K562 (cell line): ENCODE results near the gene RCSD1. TPM values are rescaled to one million over a fixed set of nuclear protein-coding genes. Genes with fewer than 3 reads are reported as not detected.

Experiments used
- CBX1 ChIP-seq: sonication (generic); IDR thresholded peaks from 2 replicates; pipeline ENCODE4 v1.6.1; 2016; ENCODE audit warnings: antibody characterized with exemption, low read depth, mild to moderate bottlenecking
- GABPB2 ChIP-seq: fragments of 250-450 bp; sonication (Bioruptor Pico); conservative IDR thresholded peaks from 2 replicates; pipeline ENCODE4 v1.5.1; 2021; ENCODE audit warnings: mild to moderate bottlenecking
- HLTF ChIP-seq: fragments of 450-650 bp; IDR thresholded peaks from 2 replicates; pipeline ENCODE4 v1.6.1; 2016
- NRF1 ChIP-seq, 2 experiments: fragments of 450-650 bp; IDR thresholded peaks in 1 of 2; conservative IDR thresholded peaks in 1 of 2; 2 replicates each; pipeline ENCODE4 v1.6.1; 2014; ENCODE audit warnings: mild to moderate bottlenecking in 2 of 2
- SIN3B ChIP-seq: fragments of 450-650 bp; IDR thresholded peaks from 2 replicates; pipeline ENCODE4 v1.6.1; 2017; ENCODE audit warnings: low read depth, mild to moderate bottlenecking, moderate library complexity
- ZNF316 ChIP-seq: fragments of 450-650 bp; IDR thresholded peaks from 2 replicates; pipeline ENCODE4 v1.6.1; 2016
- ZNF354B ChIP-seq: fragments of 250-450 bp; sonication (Bioruptor Pico); IDR thresholded peaks from 2 replicates; pipeline ENCODE4 v1.4.0; 2020
- ZNF77 ChIP-seq: fragments of 250-450 bp; sonication (Bioruptor Pico); IDR thresholded peaks from 2 replicates; pipeline ENCODE4 v1.5.0; 2020
- ZNF780A ChIP-seq: fragments of 250-450 bp; sonication (Bioruptor Pico); IDR thresholded peaks from 2 replicates; pipeline ENCODE4 v1.5.0; 2021; ENCODE audit warnings: mild to moderate bottlenecking
- polyA plus RNA-seq, 8 experiments: library from polyadenylated mRNA; depleted of rRNA in 4 of 8; stranded (reverse) in 5 of 8; unstranded in 3 of 8; fragments of >200 nt; fragmentation: Nextera tagmentation in 2 of 8; fragmentation: Illumina TruSeq in 1 of 8; extraction: Ambion mirVana in 2 of 8; extraction: Trizol in 1 of 8; gene quantifications; 2 replicates each; pipeline versions ENCODE4 v1.2.1 to v1.2.3, GENCODE V29; 2011 to 2014; ENCODE audit warnings: inconsistent platforms in 1 of 8, missing spikeins in 1 of 8
- total RNA-seq, 7 experiments: library from RNA; depleted of rRNA in 6 of 7; stranded (reverse); fragments of >200 nt in 6 of 7; fragmentation: Illumina TruSeq in 2 of 7; extraction: Trizol in 2 of 7; gene quantifications; 2 replicates each; pipeline versions ENCODE4 v1.2.1 to v1.2.3, GENCODE V29; 2011 to 2021; ENCODE audit warnings: low replicate concordance in 1 of 7
- TF ChIP-seq, protein P1 (sequence below): fragments of 450-650 bp; IDR thresholded peaks from 2 replicates; pipeline ENCODE4 v1.6.1; 2017; ENCODE audit warnings: antibody characterized with exemption
- TF ChIP-seq, protein P2 (sequence below): fragments of 450-650 bp; formaldehyde crosslinking; IDR thresholded peaks from 2 replicates; pipeline ENCODE4 v1.4.0; 2022; ENCODE audit warnings: missing genetic modification characterization
- TF ChIP-seq, protein P3 (sequence below): fragments of 450-650 bp; formaldehyde crosslinking; IDR thresholded peaks from 2 replicates; pipeline ENCODE4 v1.4.0; 2020; ENCODE audit warnings: mild to moderate bottlenecking, moderate library complexity
- TF ChIP-seq, protein P4 (sequence below): fragments of 450-650 bp; IDR thresholded peaks from 2 replicates; pipeline ENCODE4 v1.6.1; 2016; ENCODE audit warnings: mild to moderate bottlenecking, moderate library complexity

Gene RCSD1
- total and polyA plus RNA-seq, 9 of the 15 experiments (the other 6 are each of a cell fraction or from before 2014, with no cell fraction given) = 7.8 to 69.8 (median 45.3) TPM

DNA sequence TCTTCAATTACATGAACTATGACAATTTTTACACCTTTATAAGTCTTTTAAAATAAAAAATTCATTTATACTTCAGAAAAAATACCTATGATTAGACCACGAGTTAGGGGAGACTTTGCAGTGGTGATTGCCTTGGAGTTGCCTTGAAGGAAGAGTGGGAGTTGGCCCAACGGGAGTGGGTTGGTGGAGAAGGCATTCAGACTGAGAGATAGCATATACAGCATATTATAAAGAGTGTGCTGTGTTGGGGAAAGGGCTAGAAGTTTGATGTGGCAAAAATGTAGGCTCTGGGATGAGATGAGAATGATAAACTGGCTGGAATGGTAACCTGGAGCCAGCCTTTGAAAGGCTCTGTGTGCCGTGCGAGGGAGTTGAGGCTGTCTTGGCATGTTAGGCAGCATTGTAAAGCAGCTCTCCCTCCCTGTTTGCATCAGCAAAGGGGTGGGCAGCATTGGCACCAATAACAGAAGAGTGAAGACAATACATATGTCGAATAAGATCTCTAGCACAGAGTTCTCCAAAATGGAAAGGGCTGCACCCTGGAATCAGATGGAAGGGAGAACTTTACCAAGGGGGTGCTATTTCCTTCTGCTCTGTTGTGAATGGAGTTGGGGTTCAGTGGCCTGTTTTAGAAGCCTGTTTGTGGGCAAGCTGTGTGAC, 116.1 kb downstream of the RCSD1 start (continued):
- TF ChIP-seq ZNF77 (CRISPR knock-in tag) (no peak), ZNF780A (CRISPR knock-in tag) (no peak), SIN3B (no peak), NRF1 (conservative IDR thresholded peaks at IDR 0.05 in 1 of 2, IDR thresholded peaks at IDR 0.05 in 1 of 2) (no peak), GABPB2 (CRISPR knock-in tag) (no peak), ZNF354B (CRISPR knock-in tag) (no peak), ZNF316 (peak; percentile 35; the same call in 1 of the 2 replicates), CBX1 (no peak), HLTF (no peak)
- TF ChIP-seq, protein P1, sequence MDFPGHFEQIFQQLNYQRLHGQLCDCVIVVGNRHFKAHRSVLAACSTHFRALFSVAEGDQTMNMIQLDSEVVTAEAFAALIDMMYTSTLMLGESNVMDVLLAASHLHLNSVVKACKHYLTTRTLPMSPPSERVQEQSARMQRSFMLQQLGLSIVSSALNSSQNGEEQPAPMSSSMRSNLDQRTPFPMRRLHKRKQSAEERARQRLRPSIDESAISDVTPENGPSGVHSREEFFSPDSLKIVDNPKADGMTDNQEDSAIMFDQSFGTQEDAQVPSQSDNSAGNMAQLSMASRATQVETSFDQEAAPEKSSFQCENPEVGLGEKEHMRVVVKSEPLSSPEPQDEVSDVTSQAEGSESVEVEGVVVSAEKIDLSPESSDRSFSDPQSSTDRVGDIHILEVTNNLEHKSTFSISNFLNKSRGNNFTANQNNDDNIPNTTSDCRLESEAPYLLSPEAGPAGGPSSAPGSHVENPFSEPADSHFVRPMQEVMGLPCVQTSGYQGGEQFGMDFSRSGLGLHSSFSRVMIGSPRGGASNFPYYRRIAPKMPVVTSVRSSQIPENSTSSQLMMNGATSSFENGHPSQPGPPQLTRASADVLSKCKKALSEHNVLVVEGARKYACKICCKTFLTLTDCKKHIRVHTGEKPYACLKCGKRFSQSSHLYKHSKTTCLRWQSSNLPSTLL = no peak
- TF ChIP-seq, protein P2, sequence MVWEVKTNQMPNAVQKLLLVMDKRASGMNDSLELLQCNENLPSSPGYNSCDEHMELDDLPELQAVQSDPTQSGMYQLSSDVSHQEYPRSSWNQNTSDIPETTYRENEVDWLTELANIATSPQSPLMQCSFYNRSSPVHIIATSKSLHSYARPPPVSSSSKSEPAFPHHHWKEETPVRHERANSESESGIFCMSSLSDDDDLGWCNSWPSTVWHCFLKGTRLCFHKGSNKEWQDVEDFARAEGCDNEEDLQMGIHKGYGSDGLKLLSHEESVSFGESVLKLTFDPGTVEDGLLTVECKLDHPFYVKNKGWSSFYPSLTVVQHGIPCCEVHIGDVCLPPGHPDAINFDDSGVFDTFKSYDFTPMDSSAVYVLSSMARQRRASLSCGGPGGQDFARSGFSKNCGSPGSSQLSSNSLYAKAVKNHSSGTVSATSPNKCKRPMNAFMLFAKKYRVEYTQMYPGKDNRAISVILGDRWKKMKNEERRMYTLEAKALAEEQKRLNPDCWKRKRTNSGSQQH (CRISPR knock-in tag) = no peak
- TF ChIP-seq, protein P3, sequence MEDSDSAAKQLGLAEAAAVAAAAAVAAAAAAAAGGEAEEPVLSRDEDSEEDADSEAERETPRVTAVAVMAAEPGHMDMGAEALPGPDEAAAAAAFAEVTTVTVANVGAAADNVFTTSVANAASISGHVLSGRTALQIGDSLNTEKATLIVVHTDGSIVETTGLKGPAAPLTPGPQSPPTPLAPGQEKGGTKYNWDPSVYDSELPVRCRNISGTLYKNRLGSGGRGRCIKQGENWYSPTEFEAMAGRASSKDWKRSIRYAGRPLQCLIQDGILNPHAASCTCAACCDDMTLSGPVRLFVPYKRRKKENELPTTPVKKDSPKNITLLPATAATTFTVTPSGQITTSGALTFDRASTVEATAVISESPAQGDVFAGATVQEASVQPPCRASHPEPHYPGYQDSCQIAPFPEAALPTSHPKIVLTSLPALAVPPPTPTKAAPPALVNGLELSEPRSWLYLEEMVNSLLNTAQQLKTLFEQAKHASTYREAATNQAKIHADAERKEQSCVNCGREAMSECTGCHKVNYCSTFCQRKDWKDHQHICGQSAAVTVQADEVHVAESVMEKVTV (CRISPR knock-in tag) = no peak
- TF ChIP-seq, protein P4, sequence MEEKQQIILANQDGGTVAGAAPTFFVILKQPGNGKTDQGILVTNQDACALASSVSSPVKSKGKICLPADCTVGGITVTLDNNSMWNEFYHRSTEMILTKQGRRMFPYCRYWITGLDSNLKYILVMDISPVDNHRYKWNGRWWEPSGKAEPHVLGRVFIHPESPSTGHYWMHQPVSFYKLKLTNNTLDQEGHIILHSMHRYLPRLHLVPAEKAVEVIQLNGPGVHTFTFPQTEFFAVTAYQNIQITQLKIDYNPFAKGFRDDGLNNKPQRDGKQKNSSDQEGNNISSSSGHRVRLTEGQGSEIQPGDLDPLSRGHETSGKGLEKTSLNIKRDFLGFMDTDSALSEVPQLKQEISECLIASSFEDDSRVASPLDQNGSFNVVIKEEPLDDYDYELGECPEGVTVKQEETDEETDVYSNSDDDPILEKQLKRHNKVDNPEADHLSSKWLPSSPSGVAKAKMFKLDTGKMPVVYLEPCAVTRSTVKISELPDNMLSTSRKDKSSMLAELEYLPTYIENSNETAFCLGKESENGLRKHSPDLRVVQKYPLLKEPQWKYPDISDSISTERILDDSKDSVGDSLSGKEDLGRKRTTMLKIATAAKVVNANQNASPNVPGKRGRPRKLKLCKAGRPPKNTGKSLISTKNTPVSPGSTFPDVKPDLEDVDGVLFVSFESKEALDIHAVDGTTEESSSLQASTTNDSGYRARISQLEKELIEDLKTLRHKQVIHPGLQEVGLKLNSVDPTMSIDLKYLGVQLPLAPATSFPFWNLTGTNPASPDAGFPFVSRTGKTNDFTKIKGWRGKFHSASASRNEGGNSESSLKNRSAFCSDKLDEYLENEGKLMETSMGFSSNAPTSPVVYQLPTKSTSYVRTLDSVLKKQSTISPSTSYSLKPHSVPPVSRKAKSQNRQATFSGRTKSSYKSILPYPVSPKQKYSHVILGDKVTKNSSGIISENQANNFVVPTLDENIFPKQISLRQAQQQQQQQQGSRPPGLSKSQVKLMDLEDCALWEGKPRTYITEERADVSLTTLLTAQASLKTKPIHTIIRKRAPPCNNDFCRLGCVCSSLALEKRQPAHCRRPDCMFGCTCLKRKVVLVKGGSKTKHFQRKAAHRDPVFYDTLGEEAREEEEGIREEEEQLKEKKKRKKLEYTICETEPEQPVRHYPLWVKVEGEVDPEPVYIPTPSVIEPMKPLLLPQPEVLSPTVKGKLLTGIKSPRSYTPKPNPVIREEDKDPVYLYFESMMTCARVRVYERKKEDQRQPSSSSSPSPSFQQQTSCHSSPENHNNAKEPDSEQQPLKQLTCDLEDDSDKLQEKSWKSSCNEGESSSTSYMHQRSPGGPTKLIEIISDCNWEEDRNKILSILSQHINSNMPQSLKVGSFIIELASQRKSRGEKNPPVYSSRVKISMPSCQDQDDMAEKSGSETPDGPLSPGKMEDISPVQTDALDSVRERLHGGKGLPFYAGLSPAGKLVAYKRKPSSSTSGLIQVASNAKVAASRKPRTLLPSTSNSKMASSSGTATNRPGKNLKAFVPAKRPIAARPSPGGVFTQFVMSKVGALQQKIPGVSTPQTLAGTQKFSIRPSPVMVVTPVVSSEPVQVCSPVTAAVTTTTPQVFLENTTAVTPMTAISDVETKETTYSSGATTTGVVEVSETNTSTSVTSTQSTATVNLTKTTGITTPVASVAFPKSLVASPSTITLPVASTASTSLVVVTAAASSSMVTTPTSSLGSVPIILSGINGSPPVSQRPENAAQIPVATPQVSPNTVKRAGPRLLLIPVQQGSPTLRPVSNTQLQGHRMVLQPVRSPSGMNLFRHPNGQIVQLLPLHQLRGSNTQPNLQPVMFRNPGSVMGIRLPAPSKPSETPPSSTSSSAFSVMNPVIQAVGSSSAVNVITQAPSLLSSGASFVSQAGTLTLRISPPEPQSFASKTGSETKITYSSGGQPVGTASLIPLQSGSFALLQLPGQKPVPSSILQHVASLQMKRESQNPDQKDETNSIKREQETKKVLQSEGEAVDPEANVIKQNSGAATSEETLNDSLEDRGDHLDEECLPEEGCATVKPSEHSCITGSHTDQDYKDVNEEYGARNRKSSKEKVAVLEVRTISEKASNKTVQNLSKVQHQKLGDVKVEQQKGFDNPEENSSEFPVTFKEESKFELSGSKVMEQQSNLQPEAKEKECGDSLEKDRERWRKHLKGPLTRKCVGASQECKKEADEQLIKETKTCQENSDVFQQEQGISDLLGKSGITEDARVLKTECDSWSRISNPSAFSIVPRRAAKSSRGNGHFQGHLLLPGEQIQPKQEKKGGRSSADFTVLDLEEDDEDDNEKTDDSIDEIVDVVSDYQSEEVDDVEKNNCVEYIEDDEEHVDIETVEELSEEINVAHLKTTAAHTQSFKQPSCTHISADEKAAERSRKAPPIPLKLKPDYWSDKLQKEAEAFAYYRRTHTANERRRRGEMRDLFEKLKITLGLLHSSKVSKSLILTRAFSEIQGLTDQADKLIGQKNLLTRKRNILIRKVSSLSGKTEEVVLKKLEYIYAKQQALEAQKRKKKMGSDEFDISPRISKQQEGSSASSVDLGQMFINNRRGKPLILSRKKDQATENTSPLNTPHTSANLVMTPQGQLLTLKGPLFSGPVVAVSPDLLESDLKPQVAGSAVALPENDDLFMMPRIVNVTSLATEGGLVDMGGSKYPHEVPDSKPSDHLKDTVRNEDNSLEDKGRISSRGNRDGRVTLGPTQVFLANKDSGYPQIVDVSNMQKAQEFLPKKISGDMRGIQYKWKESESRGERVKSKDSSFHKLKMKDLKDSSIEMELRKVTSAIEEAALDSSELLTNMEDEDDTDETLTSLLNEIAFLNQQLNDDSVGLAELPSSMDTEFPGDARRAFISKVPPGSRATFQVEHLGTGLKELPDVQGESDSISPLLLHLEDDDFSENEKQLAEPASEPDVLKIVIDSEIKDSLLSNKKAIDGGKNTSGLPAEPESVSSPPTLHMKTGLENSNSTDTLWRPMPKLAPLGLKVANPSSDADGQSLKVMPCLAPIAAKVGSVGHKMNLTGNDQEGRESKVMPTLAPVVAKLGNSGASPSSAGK = no peak
